Head of caudate nucleus (tissue), 42 donors: ENCODE data around the gene MRNIP.

Source experiments
- DNase-seq, 42 donors: peaks; one replicate each; pipeline versions ENCODE4 v3.0.0 to v3.0.0-alpha.2; 2020 to 2021; ENCODE audit warnings: mixed read lengths in 7 of 42
- intact Hi-C: fragments of 100-400 bp; cut with DNase I; formaldehyde crosslinking; loops from one replicate; pipeline ENCODE4 v1.15.0; 2022

The MRNIP gene, protein sequence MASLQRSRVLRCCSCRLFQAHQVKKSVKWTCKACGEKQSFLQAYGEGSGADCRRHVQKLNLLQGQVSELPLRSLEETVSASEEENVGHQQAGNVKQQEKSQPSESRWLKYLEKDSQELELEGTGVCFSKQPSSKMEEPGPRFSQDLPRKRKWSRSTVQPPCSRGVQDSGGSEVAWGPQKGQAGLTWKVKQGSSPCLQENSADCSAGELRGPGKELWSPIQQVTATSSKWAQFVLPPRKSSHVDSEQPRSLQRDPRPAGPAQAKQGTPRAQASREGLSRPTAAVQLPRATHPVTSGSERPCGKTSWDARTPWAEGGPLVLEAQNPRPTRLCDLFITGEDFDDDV

DNA sequence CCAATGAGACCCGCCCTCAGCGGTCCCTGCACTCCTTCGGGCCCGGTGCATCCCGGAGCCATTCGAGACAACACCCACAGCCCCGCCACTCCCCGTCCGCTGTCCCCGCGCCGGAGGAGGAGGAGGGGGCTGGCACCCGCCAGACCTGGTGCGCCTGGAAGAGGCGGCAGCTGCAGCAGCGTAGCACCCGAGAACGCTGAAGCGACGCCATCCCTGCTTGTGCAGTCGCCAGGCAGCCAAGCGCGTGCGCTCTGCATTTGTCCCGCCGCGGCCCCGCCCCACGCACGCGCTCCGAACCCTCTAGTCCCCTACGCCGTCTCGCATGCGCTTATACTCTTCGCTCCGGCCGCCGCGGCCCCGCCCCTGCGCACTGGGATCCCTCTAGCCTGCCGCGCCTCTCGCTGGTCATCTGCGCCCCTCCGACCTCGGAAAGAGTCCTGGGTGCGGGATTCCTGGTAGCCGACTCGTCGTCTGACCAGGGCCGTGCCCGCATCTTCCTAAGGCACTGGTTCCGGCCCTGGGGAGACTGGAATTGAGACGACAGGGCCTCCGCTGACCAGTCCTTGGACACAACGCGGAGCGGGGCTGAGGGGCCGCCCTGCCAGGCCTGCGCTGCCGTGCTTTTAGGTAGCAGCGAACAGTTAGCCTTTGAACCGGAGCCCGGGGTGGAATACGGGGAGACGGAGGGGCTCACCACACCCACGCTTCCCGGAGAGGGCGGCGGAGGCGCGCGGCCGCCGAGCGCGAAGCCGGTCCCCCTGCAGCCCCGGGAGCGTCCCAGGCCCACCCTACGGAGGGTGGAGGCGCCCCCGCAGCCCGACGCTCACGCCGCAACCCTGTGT lies at the start of gene MRNIP:
TSS of gene MRNIP (minus strand) at position 232 of the 842 bp plus-strand sequence. CDS start at position 211, 21 bp downstream.
- intact Hi-C loops: loop anchor here (5.0 kb wide), 2 partner anchors 37 to 48 kb away; partner anchors contain the start of genes SQSTM1 and TBC1D9B
- peak; percentile 93 to 99 (median 97) for DNase-seq

DNA sequence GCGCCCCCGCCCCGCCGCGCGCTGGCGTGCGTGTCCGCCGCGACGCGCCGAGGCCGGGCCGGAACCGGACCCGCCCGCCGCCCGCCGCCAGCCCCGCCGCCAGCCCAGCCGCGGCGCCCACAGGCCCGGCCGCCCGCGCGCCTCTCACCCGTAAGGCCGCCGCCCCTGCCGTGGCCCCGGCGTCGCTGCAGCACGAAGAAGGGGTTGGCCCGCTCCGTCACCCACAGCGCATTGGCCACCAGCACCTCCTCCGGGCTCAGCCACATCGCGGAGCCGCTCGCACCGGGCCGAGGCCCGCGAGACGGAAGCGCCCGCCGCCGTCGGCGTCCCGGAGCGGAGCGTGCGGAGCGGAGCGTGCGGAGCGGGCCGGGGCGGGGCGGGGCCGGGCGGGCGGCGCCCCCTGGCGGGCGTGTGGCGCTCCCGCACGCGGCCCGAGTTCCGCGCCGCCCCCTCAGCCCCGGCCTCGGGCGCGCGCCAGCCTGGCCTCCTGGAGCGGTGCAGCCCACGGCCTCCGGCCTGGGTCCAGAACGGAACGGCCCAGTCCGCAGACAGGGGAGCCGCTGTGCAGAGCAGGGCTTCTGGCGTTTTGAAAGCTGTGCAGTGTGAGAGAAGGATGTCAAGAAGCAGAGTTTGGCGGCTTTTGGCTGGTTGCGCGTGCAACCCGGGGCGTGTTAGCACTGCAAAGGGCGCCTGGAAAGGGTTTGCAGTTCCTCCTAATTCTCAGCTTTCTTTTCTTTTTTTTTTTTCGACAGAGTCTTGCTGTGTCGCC lies 49.1 kb upstream of the MRNIP start, which contains the start of gene TBC1D9B:
TSS of gene TBC1D9B (minus strand) at position 342 of the 769 bp plus-strand sequence. CDS start at position 266, 76 bp downstream.
- peak in 41 of 42 donors; percentile 30 to 84 (median 66) for DNase-seq
- intact Hi-C loops: loop anchor here (5.0 kb wide), 3 partner anchors 50 to 180 kb away; partner anchors contain the start of genes MRNIP and RNF130

DNA sequence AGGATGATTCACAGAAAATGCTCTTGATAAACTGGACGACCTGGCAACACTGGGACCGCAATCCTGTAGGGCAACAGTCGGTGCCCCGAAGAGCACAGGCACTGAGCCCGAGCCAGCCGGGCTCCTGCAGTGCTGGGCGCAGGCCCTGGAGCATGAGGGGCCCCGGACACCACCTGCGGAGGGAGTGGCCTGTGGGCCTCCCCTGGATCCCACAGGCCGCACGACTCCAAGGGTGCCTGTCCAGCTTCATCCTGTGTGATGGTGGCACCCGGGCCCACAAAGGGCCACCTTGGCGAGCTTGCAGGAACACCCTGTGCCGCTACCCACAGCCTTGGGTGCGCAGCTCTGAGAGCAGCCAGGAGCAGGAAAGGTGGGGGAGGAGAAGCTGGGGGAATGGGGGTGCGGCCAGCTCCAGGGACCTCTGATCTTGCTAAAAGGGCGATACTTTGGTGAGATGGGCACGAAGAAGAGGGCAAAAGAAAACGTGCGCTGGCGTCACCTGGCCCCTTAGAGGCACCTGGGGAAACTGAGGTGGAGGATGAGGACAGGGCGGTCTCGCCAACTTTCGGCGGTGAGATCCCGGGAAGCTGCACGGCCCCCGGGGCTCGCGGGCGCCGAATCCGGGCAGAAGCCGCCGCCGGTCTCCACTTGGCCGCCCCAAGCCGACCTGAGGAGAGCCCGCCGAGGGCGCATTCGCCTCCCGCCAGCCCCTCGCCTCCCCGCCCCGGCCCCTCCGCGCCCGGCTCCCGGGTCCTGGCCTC lies 48.4 kb upstream of the MRNIP start:
- peak in 29 of 42 donors; percentile 18 to 67 (median 38) for DNase-seq
- intact Hi-C loops: loop anchor here (5.0 kb wide), 3 partner anchors 50 to 180 kb away; partner anchors contain the start of genes MRNIP and RNF130

DNA sequence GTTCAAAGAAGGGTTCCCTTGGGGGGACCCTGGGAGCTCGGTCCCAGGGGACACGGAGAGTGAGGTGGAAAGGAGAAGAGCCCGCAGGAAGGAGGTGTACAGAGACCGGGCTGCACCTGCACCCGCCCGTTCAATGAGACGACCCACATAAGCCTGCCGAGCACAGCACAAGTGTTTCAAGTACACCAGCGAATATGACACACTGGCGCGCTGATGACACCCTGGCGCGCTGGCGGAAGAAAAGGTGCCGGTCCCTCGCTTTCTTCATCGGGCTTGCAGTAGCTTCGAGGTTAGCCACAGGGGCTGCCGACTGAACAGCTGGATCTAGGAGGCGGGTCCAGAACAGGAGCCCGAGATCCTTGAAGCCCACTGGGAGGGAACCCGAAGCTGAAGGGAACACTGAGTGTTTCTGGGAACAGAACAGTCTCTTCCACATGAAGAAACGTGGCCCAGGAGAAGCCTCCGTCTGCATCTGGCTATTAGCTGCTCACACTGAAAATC lies 47.7 kb upstream of the MRNIP start:
- intact Hi-C loops: loop anchor here (5.0 kb wide), 3 partner anchors 49 to 181 kb away; partner anchors contain the start of genes MRNIP and RNF130
- no peak for DNase-seq

DNA sequence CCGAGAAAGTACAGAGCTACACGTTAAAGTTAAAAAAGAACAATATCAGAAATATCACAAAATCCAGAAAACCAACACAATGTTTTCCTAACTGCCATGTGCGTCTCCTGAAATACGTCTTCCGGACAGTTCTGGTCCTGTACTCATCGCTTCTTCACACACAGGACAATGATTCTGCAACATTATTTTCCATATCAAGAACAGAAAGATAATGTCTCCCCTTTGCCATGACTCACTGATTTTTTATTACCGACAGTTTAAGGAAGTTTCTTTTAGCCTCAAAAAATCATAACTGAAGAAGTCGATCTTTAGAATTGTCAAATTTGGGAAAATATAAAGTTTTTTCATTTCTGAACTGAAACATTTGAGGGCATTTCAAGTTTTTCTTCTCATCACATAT lies 46.5 kb upstream of the MRNIP start:
- intact Hi-C loops: loop anchor here (5.0 kb wide), 3 partner anchors 48 to 182 kb away; partner anchors contain the start of genes MRNIP and RNF130
- no peak for DNase-seq

DNA sequence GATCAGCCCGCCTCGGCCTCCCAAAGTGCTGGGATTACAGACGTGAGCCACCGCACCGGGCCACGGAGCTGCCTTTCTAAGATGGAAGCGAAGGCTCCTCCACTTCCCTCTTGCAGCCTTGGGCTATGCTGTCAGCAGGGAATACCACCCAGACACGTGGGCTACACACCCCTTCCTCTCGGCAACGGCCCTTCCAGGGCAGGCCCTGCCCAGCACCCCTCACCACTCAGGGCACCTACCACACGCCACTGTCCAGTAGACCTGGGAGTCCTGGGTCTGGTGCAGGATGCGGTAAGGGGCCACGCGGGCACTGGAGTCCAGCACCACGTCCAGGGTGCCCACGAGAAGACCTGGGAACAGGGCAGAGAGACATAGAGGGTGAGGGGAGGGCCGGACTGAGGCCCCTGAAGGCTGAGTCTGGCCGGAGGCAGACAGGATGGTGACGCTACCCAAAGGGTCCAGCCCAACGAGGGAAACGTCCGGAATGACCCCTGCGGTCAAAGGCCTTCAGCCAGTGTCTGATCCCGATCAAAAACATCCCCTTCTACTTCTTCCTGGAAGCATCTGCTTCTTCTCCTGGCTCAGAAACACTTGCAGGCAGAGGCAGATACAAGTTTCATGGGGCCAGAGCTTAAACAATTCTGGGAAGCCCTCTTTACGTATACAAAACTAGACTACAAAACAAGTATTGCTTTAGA lies 46.0 kb upstream of the MRNIP start:
- intact Hi-C loops: loop anchor here (5.0 kb wide), 3 partner anchors 47 to 183 kb away; partner anchors contain the start of genes MRNIP and RNF130
- no peak for DNase-seq

DNA sequence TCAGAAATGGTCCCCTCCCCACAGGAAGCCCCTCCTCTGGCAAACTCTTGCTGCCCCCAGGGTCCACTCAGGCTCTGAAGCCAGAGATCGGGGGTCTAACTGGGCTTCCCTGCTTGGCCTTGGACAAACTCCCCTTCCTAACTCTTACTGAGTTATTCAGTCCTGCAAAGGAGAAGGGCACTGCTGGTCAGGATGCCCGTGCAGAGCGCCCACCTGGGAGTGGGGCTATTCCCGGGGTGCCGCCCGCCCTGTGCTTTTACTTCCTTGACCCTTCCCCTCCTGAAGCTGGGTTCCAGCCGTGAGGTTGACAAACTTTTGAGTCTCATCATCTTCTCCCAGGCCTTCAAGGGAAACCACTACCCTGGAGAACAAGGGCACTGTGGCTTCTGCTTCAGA lies 44.1 kb upstream of the MRNIP start:
- DNase-seq: no peak
- intact Hi-C loops: no loop called here

DNA sequence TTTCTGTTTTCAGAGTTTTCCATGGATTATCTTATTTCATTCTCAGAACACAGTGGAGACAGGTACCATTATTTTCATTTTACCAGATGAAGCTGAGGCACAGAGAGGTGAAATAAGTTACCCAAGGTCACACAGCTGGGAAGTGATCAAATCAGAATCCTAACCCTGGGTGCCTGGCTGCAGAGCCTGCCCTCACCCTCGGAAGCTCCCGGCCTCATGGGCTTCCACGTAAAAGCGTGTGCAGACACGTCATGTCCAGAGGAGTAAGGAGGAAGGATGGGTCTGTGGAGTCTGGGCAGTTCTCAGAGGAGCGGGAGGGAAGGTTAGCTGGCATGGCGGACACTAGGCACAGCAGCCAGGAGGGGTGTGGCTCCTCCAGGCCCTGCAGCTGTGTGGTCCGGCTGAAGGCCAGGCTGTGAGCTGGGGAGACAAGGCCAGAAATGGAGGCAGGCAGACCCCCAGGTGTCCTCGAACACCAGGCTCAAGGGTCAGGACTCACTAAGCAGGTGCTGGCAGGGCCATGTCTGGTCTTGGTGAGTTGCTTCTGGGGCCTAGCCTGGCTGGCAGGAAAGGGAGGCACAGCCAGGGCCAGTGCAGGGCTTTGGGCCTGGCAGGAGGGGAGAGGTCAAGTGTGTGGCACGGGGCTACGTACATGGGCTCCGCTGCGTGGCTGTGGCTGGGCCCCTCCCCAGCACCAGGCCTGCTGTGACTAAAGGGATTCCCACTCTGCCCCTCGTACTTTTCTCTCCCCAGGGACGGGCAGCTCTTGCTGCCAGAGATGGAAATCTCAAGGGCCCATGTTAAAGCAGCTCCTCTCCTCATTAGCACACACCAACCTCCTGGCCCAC lies 43.5 kb upstream of the MRNIP start:
- intact Hi-C loops: no loop called here

DNA sequence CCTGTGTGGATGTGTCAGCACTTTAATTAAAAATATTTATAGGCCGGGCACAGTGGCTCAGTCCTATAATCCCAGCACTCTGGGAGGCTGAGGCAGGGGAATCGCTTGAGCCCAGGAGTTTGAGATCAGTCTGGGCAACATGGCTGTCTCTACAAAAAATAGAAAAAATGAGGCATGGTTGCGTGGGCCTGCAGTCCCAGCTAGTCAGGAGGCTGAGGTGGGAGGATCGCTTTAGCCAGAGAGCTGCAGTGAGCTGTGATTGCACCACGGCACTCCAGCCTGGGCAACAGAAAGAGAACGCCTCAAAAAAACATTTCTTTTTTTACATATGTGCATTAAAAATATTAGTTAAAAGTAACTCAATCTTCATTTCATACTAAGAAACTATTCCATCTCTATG lies 42.8 kb upstream of the MRNIP start:
- intact Hi-C loops: no loop called here
- DNase-seq: peak in 5 of 42 donors; percentile 5 to 45 (median 35)

More for the DNA sequence above, 43.5 kb upstream of the MRNIP start:
- DNase-seq: no peak

DNA sequence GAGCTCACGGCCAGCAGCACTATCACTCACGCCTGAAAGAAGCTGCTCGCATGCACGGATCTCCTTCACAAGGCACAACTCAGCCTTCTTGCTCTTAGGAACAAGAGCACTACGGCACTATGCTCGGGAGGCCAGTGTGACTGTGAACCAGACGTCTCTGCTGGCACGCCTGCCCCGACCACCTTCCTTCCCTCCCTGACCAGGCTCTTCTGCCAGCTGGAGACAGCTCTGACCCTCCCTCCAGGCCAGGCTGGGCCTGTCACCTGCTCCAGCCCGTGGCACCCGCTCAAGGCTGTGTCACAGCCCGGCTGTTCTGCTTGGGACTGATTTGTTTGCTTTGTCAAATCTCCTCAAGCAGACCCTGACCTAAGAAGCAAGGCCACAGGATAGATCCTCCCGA lies 42.1 kb upstream of the MRNIP start:
- intact Hi-C loops: no loop called here
- peak in 19 of 42 donors; percentile 11 to 58 (median 24) for DNase-seq

DNA sequence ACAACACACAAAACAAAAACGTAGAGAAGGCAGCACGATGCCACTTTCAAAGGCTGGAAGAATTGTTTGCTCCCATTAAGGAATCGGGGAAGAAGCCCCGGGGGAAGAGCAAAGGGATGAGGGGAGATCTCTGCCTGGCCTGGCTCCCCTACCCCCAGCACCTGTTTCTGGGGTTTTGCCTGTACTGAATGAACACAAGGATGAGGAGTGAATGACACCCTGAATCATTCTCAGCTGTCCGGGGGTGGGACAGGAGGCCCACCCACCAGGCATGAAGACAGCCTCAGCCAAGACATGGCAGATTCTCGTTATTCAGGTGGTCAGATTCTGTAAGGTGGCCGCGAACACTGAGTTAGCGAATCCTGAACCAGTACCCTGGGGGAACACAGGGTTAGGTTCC lies 41.6 kb upstream of the MRNIP start:
- no peak for DNase-seq
- intact Hi-C loops: no loop called here

DNA sequence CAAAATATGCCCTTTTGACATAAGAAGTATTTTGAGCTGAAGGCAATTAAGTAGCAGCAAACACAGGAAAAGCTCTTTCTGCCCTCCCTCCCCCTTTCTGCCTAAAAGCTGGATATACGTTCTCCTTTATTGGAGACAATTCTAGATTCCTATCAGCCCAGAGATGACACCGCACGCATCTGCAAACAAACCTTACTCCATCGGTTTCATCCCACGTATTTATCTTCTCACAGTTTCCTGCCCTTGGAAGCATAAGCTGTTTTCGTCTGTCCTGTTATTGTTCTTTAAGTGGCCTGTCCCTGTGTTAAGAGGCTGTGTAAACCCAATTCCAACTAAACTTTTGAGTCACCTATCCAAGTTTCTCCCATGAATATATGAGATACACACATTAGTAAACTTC lies 37.2 kb upstream of the MRNIP start:
- DNase-seq: no peak
- intact Hi-C loops: no loop called here

DNA sequence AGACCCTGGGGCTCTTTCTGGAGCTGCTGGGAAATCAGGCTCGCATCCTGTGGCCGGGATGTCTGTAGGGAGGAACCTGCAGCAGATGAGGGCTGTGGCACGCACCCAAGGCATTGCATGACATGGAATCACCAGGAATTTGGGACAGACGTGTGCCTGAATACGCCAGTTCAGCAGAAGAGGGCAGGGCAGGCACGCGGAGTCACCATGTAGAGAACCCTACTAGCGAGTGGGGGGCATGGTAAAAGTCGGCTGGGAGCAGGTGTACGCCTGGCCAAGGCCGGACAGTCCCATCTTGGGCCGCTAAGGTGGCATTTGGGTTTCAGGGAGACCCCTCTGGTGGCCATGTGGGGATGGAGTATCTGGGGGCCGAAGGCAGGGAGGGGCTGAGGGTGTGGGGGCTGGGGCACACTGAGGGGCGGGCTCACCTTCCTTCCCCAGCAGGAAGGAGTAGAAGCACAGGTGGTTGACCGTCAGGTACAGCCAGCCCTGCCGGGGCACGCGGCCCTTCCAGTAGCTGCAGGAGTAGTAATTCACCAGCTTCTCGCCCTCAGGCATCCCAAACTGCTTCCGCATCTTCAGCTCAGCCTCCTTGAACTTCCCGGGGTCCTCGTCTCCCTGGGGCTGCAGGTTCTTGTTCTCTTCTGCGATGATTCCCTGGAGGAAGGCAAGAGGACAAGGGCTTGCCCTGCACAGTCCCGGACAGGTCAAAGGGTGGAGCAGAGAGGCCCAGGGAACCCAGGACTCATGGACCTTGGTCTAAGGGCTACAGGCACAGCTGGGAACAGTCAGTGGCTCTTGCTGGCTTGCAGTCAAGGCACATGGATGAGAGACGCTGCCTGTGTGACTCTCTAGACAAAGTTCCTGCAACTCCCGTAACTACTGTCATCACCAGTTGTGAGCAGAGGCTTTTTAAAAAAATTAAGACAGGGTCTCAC lies 35.6 kb upstream of the MRNIP start:
- DNase-seq: no peak
- intact Hi-C loops: no loop called here

DNA sequence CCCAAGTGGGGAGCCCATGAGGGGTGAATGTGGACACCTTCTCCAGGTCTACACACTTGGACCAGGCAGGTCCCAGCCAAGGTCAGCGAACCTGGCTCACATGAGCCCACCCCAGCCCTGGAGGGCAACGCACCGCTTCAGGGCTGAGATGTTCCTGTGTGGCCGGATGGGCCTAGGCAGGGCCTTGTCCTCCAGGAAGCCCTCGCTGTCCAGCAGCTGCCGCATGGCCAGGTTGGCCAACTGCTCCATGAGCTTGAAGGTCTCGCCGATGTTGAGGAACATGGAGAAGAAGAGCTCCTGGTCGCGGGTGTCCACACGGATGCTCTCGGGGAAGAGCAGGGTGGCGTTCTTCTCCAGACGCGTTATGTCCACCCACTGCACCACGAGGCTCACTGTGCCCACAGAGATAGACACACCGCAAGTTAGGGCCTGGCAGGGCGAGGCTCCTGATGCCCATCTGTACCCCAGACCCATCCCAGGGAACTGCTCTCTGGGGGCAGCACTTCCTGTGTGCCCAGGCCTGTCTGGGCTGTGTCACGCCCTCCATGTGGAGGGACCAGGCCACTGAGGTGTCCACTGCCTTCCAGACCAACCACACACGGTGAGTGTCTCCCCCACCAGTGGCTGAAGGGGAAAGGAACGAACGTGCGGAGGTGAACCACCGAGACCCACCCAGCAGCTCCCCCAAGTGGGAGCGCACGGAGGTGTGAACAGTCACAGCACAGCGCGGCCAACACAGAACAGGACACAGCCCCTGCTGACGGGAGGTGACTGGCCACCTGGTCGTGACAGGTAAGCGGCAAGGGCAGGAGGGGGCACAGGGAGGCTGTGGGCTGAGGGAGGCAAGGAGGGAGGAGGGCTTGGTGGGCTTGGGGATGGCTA lies 34.7 kb upstream of the MRNIP start:
- intact Hi-C loops: no loop called here
- DNase-seq: no peak
